ENCODE data around the gene ULK4. TPM values are rescaled to one million over a fixed set of nuclear protein-coding genes. Genes with fewer than 3 reads are reported as not detected.

Gene ULK4
- polyA plus RNA-seq, 1 donor, result 6.3 TPM

- no peak for DNase-seq
Measured at GRCh38 chr3:41357271-41357670, 604.6 kb downstream of the ULK4 start.

- DNase-seq, result no peak
Measured at GRCh38 chr3:41356775-41357174, 605.1 kb downstream of the ULK4 start.

GRCh38 chr3:41352510-41352909, 609.4 kb downstream of the ULK4 start:
- DNase-seq, result no peak

- DNase-seq, result no peak
Measured at GRCh38 chr3:41350441-41350840, 611.5 kb downstream of the ULK4 start.

- no peak for DNase-seq
Measured at GRCh38 chr3:41348401-41348800, 613.5 kb downstream of the ULK4 start.

- DNase-seq, result no peak
Measured at GRCh38 chr3:41346698-41347270, 615.1 kb downstream of the ULK4 start.

- DNase-seq, result no peak
Measured at GRCh38 chr3:41345788-41346187, 616.1 kb downstream of the ULK4 start.

GRCh38 chr3:41339758-41340157, 622.1 kb downstream of the ULK4 start:
- no peak for DNase-seq

- no peak for DNase-seq
Measured at GRCh38 chr3:41338276-41338675, 623.6 kb downstream of the ULK4 start.

- no peak for DNase-seq
Measured at GRCh38 chr3:41334426-41334825, 627.5 kb downstream of the ULK4 start.

GRCh38 chr3:41331041-41331440, 630.9 kb downstream of the ULK4 start:
- no peak for DNase-seq

GRCh38 chr3:41330465-41330864, 631.4 kb downstream of the ULK4 start:
- no peak for DNase-seq

- DNase-seq, result no peak
Measured at GRCh38 chr3:41329881-41330280, 632.0 kb downstream of the ULK4 start.

GRCh38 chr3:41328926-41329325, 633.0 kb downstream of the ULK4 start:
- no peak for DNase-seq

GRCh38 chr3:41327718-41328117, 634.2 kb downstream of the ULK4 start:
- DNase-seq, result no peak

- no peak for DNase-seq
Measured at GRCh38 chr3:41324156-41324475, 637.8 kb downstream of the ULK4 start.

- DNase-seq, result no peak
Measured at GRCh38 chr3:41323467-41324155, 638.3 kb downstream of the ULK4 start.

- no peak for DNase-seq
Measured at GRCh38 chr3:41321642-41321980, 640.3 kb downstream of the ULK4 start.

GRCh38 chr3:41320953-41321641, 640.8 kb downstream of the ULK4 start:
- DNase-seq, result no peak

- no peak for DNase-seq
Measured at GRCh38 chr3:41318520-41318919, 643.4 kb downstream of the ULK4 start.

- DNase-seq, result no peak
Measured at GRCh38 chr3:41317718-41318117, 644.2 kb downstream of the ULK4 start.

- DNase-seq, result no peak
Measured at GRCh38 chr3:41317298-41317697, 644.6 kb downstream of the ULK4 start.

GRCh38 chr3:41315126-41315525, 646.8 kb downstream of the ULK4 start:
- DNase-seq, result no peak

GRCh38 chr3:41308119-41308518, 653.8 kb downstream of the ULK4 start:
- DNase-seq, result no peak

Measured in left kidney (tissue), 2 donors.